HEK293 (cell line): ENCODE results near the gene IGSF3.

ENCODE experiments used
- CTCF ChIA-PET: fragments of 350-600 bp; formaldehyde crosslinking; extraction: SDS; loops from one replicate; lab custom pipeline; 2021; ENCODE audit warnings: antibody characterized with exemption; lab: Yijun Ruan, JAX
- POLR2A ChIA-PET: fragments of 300-600 bp; formaldehyde crosslinking; extraction: SDS; loops from one replicate; lab custom pipeline; 2020; ENCODE audit warnings: antibody characterized with exemption, inconsistent platforms; lab: Yijun Ruan, JAX
- H3K27ac ChIP-seq: fragments of 200-500 bp; sonication (Bioruptor generic); 2 replicates; pipeline ENCODE4 v1.5.1; 2014; ENCODE audit warnings: low read depth, low read length, control low read depth, inconsistent platforms; ENCODE audit errors: extremely low read depth
- H3K36me3 ChIP-seq, 2 experiments: fragments of 200-500 bp in 1 of 2; sonication (Bioruptor generic) in 1 of 2; 1 replicate in 1 of 2; 2 replicates in 1 of 2; pipeline ENCODE4 v1.5.1; 2014 to 2017; ENCODE audit warnings: inconsistent platforms in 2 of 2, low read length in 2 of 2; ENCODE audit not compliant: control insufficient read depth in 2 of 2, insufficient read depth in 1 of 2
- H3K4me1 ChIP-seq: fragments of 200-500 bp; sonication (Bioruptor generic); 2 replicates; pipeline ENCODE4 v1.5.1; 2014; ENCODE audit warnings: mild to moderate bottlenecking, low read length, inconsistent platforms; ENCODE audit not compliant: control insufficient read depth, insufficient read depth
- H3K4me3 ChIP-seq: 2 replicates; pipeline ENCODE4 v1.5.1; 2011; ENCODE audit warnings: low read depth, mild to moderate bottlenecking, control low read depth, low read length, moderate library complexity
- H3K9me3 ChIP-seq: fragments of 200-500 bp; sonication (Bioruptor generic); 2 replicates; pipeline ENCODE4 v1.5.1; 2014; ENCODE audit warnings: low read depth, low read length, inconsistent platforms; ENCODE audit not compliant: control insufficient read depth, insufficient read depth
- KLF16 ChIP-seq: fragments of 450-650 bp; formaldehyde crosslinking; IDR thresholded peaks from 2 replicates; pipeline ENCODE4 v1.5.1; 2017; ENCODE audit warnings: missing biosample characterization, missing genetic modification characterization
- OVOL3 ChIP-seq: fragments of 450-650 bp; formaldehyde crosslinking; IDR thresholded peaks from 2 replicates; pipeline ENCODE4 v1.5.1; 2016; ENCODE audit warnings: missing biosample characterization, missing genetic modification characterization
- SP2 ChIP-seq: fragments of 450-650 bp; formaldehyde crosslinking; IDR thresholded peaks from 2 replicates; pipeline ENCODE4 v1.5.1; 2016; ENCODE audit warnings: missing biosample characterization, missing genetic modification characterization
- SP7 ChIP-seq: fragments of 450-650 bp; formaldehyde crosslinking; IDR thresholded peaks from 2 replicates; pipeline ENCODE4 v1.5.1; 2016; ENCODE audit warnings: missing biosample characterization, missing genetic modification characterization
- ZBTB10 ChIP-seq: fragments of 450-650 bp; formaldehyde crosslinking; IDR thresholded peaks from 2 replicates; pipeline ENCODE4 v1.5.1; 2016; ENCODE audit warnings: missing biosample characterization, missing genetic modification characterization
- ZBTB6 ChIP-seq: fragments of 450-650 bp; formaldehyde crosslinking; IDR thresholded peaks from 2 replicates; pipeline ENCODE4 v1.5.1; 2017; ENCODE audit warnings: missing biosample characterization, missing genetic modification characterization
- ZBTB8A ChIP-seq: fragments of 450-650 bp; formaldehyde crosslinking; IDR thresholded peaks from 2 replicates; pipeline ENCODE4 v1.5.1; 2016; ENCODE audit warnings: missing biosample characterization, missing genetic modification characterization
- ZFP37 ChIP-seq: fragments of 450-650 bp; formaldehyde crosslinking; IDR thresholded peaks from 2 replicates; pipeline ENCODE4 v1.5.1; 2016; ENCODE audit warnings: missing biosample characterization, missing genetic modification characterization
- ZNF2 ChIP-seq: fragments of 450-650 bp; formaldehyde crosslinking; IDR thresholded peaks from 2 replicates; pipeline ENCODE4 v1.5.1; 2016; ENCODE audit warnings: missing biosample characterization, missing genetic modification characterization
- ZNF324 ChIP-seq: fragments of 450-650 bp; formaldehyde crosslinking; IDR thresholded peaks from 2 replicates; pipeline ENCODE4 v1.5.1; 2016; ENCODE audit warnings: missing biosample characterization, missing genetic modification characterization
- ZNF335 ChIP-seq: fragments of 450-650 bp; formaldehyde crosslinking; conservative IDR thresholded peaks from 2 replicates; pipeline ENCODE4 v1.5.1; 2016; ENCODE audit warnings: missing biosample characterization, missing genetic modification characterization
- ZNF37A ChIP-seq: fragments of 450-650 bp; IDR thresholded peaks from 2 replicates; pipeline ENCODE4 v1.5.1; 2018; ENCODE audit warnings: missing biosample characterization, missing genetic modification characterization
- ZNF423 ChIP-seq: fragments of 450-650 bp; formaldehyde crosslinking; IDR thresholded peaks from 2 replicates; pipeline ENCODE4 v1.5.1; 2016; ENCODE audit warnings: missing biosample characterization, missing genetic modification characterization
- ZNF426 ChIP-seq: fragments of 450-650 bp; formaldehyde crosslinking; IDR thresholded peaks from 2 replicates; pipeline ENCODE4 v1.5.1; 2017; ENCODE audit warnings: missing biosample characterization, missing genetic modification characterization, mild to moderate bottlenecking, inconsistent platforms, moderate library complexity
- ZNF449 ChIP-seq: fragments of 450-650 bp; formaldehyde crosslinking; IDR thresholded peaks from 2 replicates; pipeline ENCODE4 v1.5.1; 2017; ENCODE audit warnings: missing biosample characterization, mild to moderate bottlenecking, missing genetic modification characterization, moderate library complexity
- ZNF544 ChIP-seq: fragments of 450-650 bp; formaldehyde crosslinking; IDR thresholded peaks from 2 replicates; pipeline ENCODE4 v1.5.0; 2017; ENCODE audit warnings: missing biosample characterization, missing genetic modification characterization
- ZNF548 ChIP-seq: fragments of 450-650 bp; formaldehyde crosslinking; IDR thresholded peaks from 2 replicates; pipeline ENCODE4 v1.5.1; 2016; ENCODE audit warnings: missing biosample characterization, missing genetic modification characterization
- ZNF561 ChIP-seq: fragments of 450-650 bp; IDR thresholded peaks from 2 replicates; pipeline ENCODE4 v1.5.1; 2018; ENCODE audit warnings: missing biosample characterization, missing genetic modification characterization, borderline replicate concordance
- ZNF571 ChIP-seq: fragments of 450-650 bp; formaldehyde crosslinking; IDR thresholded peaks from 2 replicates; pipeline ENCODE4 v1.5.0; 2017; ENCODE audit warnings: missing biosample characterization, missing genetic modification characterization
- ZNF600 ChIP-seq: fragments of 450-650 bp; formaldehyde crosslinking; IDR thresholded peaks from 2 replicates; pipeline ENCODE4 v1.5.1; 2016; ENCODE audit warnings: missing biosample characterization, missing genetic modification characterization
- ZNF629 ChIP-seq: fragments of 450-650 bp; formaldehyde crosslinking; IDR thresholded peaks from 2 replicates; pipeline ENCODE4 v1.5.1; 2017; ENCODE audit warnings: missing biosample characterization, missing genetic modification characterization
- ZNF701 ChIP-seq: fragments of 450-650 bp; formaldehyde crosslinking; IDR thresholded peaks from 2 replicates; pipeline ENCODE4 v1.5.1; 2016; ENCODE audit warnings: missing biosample characterization, missing genetic modification characterization
- ZNF792 ChIP-seq: fragments of 450-650 bp; formaldehyde crosslinking; IDR thresholded peaks from 2 replicates; pipeline ENCODE4 v1.5.1; 2016; ENCODE audit warnings: missing biosample characterization, missing genetic modification characterization
- ZSCAN5A ChIP-seq: fragments of 450-650 bp; formaldehyde crosslinking; IDR thresholded peaks from 2 replicates; pipeline ENCODE4 v1.5.1; 2016; ENCODE audit warnings: missing biosample characterization, missing genetic modification characterization

IGSF3 gene

GRCh38 chr1:116711263-116711840 lies 43.8 kb upstream of the IGSF3 start:
- no peaks in the 10 kb centered on the region for H3K36me3 ChIP-seq
- no peak overlapping the region for H3K4me3 ChIP-seq
- no peak overlapping the region for H3K27ac ChIP-seq
- CTCF ChIA-PET, result interaction anchor here (1.4 to 2.0 kb wide), 2 partner anchors 12 to 14 kb away, joined by 6 to 7 read pairs; no protein-coding TSS in a partner anchor
- H3K9me3 ChIP-seq, result no peaks in the 10 kb centered on the region
- POLR2A ChIA-PET, result interaction anchor here (1.1 kb wide), 1 partner anchor 44 kb away, joined by 5 read pairs; the partner anchor contains the start of gene IGSF3
- TF ChIP-seq SP2 (0 out of 2 replicates have a peak, but pooled peaks have one; percentile 17), ZNF449 (tag by site-specific recombination) (no peak), ZNF335 (tag by site-specific recombination) (peak; percentile 48), ZBTB8A (0 out of 2 replicates have a peak, but pooled peaks have one; percentile 5), ZNF629 (no peak), ZNF548 (tag by site-specific recombination) (no peak), ZNF423 (tag by site-specific recombination) (no peak), ZBTB6 (no peak), ZNF324 (tag by site-specific recombination) (no peak), ZNF37A (tag by site-specific recombination) (no peak)
- H3K4me1 ChIP-seq, result no peaks in the 10 kb centered on the region

GRCh38 chr1:116710420-116711262 lies 43.1 kb upstream of the IGSF3 start:
- CTCF ChIA-PET, result interaction anchor here (2.0 kb wide), 1 partner anchor 13 kb away, joined by 7 read pairs; no protein-coding TSS in a partner anchor
- Histone ChIP-seq H3K9me3 (no peaks in the 10 kb centered on the region), H3K27ac (no peak overlapping the region), H3K36me3 (no peaks in the 10 kb centered on the region), H3K4me1 (no peaks in the 10 kb centered on the region)
- POLR2A ChIA-PET, result interaction anchor here (0.6 to 1.1 kb wide), 2 partner anchors 43 to 338 kb away, joined by 5 to 7 read pairs; partner anchors contain the start of gene IGSF3
- TF ChIP-seq SP7 (peak; percentile 24; the same call in 1 of the 2 replicates), SP2 (no peak), ZNF571 (tag by site-specific recombination) (no peak), ZBTB8A (0 out of 2 replicates have a peak, but pooled peaks have one; percentile 10), ZNF2 (tag by site-specific recombination) (no peak), ZNF544 (tag by site-specific recombination) (no peak)
- TF ChIP-seq, all 188 proteins: peak for 2
- no peak overlapping the region for H3K4me3 ChIP-seq

GRCh38 chr1:116709666-116710167 lies 42.2 kb upstream of the IGSF3 start:
- CTCF ChIA-PET, result interaction anchor here (1.2 kb wide), 1 partner anchor 37 kb away, joined by 5 read pairs; no protein-coding TSS in a partner anchor
- Histone ChIP-seq H3K9me3 (no peaks in the 10 kb centered on the region), H3K36me3 (no peaks in the 10 kb centered on the region), H3K27ac (no peak overlapping the region), H3K4me1 (no peaks in the 10 kb centered on the region), H3K4me3 (no peak overlapping the region)
- POLR2A ChIA-PET, result interaction anchor here (0.6 kb wide), 1 partner anchor 94 kb away, joined by 3 read pairs; no protein-coding TSS in a partner anchor
- TF ChIP-seq ZNF600 (tag by site-specific recombination), result no peak
- no peak for TF ChIP-seq ZNF629
- no peak for TF ChIP-seq KLF16 (tag by site-specific recombination)
- TF ChIP-seq ZNF701 (tag by site-specific recombination), result no peak
- TF ChIP-seq ZNF561 (tag by site-specific recombination), result no peak
- no peak for TF ChIP-seq ZNF792
- no peak for TF ChIP-seq OVOL3 (tag by site-specific recombination)
- no peak for TF ChIP-seq ZBTB10 (tag by site-specific recombination)
- TF ChIP-seq ZSCAN5A (tag by site-specific recombination), result no peak
- no peak for TF ChIP-seq ZNF426 (tag by site-specific recombination)
- TF ChIP-seq ZFP37 (tag by site-specific recombination), result no peak
